ENCODE measurements around the gene SLC23A3.

DNA sequence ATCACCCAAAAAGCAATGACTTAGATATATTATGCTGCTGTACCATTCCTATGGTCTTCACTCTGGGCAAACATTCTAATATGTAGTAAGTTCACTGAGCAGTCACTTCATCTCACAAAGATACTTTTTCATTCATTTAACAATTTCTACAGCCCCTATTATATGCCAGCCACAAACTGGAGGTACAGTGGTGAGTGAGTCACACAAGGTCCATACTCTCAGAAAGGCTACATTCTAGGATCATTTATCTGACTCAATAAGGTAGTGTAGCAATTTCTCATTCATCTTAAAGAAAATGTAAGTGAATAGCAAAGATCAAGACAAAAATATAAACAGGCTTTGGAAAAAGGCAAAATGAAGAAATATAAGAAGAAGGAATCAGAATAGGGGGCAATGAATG is 49.7 kb downstream of the SLC23A3 start:
- TF ChIP-seq, protein P1, sequence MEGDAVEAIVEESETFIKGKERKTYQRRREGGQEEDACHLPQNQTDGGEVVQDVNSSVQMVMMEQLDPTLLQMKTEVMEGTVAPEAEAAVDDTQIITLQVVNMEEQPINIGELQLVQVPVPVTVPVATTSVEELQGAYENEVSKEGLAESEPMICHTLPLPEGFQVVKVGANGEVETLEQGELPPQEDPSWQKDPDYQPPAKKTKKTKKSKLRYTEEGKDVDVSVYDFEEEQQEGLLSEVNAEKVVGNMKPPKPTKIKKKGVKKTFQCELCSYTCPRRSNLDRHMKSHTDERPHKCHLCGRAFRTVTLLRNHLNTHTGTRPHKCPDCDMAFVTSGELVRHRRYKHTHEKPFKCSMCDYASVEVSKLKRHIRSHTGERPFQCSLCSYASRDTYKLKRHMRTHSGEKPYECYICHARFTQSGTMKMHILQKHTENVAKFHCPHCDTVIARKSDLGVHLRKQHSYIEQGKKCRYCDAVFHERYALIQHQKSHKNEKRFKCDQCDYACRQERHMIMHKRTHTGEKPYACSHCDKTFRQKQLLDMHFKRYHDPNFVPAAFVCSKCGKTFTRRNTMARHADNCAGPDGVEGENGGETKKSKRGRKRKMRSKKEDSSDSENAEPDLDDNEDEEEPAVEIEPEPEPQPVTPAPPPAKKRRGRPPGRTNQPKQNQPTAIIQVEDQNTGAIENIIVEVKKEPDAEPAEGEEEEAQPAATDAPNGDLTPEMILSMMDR (IDR thresholded peaks at IDR 0.05; ENCODE audit: low read length): no peak
- TF ChIP-seq EZH2phosphoT487 (IDR thresholded peaks at IDR 0.05; ENCODE audit: low read length) (no peak), EZH2 (optimal IDR thresholded peaks at IDR 0.05; ENCODE audit: low read depth, low read length) (no peak)
